Measurements from ENCODE around the gene ALDOA.

DNA sequence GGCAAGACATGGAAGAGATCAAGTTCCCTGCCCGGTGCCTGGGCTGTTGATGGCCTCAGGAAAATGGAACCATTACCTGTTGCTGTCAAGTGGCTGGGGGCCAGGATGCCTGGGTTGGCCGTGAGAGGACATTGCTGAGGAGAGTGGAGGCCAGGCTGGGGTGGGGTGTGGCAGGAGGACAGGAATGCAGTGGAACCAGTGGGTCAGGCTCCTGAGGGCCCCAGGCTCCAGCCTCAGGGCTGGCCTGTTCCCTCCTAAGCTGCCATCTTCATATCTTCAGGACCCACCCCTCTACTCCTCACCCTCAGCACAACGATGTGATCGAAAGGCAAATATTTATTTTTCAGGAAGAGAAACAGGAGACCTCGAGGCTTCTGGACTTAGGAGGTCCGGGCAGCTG is 38.9 kb downstream of the ALDOA start:
- TF ChIP-seq, protein P1, sequence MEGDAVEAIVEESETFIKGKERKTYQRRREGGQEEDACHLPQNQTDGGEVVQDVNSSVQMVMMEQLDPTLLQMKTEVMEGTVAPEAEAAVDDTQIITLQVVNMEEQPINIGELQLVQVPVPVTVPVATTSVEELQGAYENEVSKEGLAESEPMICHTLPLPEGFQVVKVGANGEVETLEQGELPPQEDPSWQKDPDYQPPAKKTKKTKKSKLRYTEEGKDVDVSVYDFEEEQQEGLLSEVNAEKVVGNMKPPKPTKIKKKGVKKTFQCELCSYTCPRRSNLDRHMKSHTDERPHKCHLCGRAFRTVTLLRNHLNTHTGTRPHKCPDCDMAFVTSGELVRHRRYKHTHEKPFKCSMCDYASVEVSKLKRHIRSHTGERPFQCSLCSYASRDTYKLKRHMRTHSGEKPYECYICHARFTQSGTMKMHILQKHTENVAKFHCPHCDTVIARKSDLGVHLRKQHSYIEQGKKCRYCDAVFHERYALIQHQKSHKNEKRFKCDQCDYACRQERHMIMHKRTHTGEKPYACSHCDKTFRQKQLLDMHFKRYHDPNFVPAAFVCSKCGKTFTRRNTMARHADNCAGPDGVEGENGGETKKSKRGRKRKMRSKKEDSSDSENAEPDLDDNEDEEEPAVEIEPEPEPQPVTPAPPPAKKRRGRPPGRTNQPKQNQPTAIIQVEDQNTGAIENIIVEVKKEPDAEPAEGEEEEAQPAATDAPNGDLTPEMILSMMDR (IDR thresholded peaks at IDR 0.05), result no peak
- no peak for TF ChIP-seq POLR2A (IDR thresholded peaks at IDR 0.05)

Measured in uterus (tissue), 2 donors.